HepG2 (cell line): ENCODE data around the gene MARCHF6. TPM values are rescaled to one million over a fixed set of nuclear protein-coding genes. Genes with fewer than 3 reads are reported as not detected.

Experiments
- CBX5 ChIP-seq: sonication (generic); formaldehyde crosslinking; IDR thresholded peaks from 2 replicates; pipeline ENCODE4 v1.4.0; 2020; ENCODE audit warnings: missing genetic modification reagents, borderline replicate concordance
- ELF3 ChIP-seq: IDR thresholded peaks from 2 replicates; pipeline ENCODE4 v1.6.1; 2016; ENCODE audit warnings: missing genetic modification reagents, missing compliant biosample characterization
- HDAC1 ChIP-seq: sonication (generic); formaldehyde crosslinking; IDR thresholded peaks from 2 replicates; pipeline ENCODE4 v1.5.1; 2020; ENCODE audit warnings: mild to moderate bottlenecking, missing genetic modification reagents
- HOXA9 ChIP-seq: sonication (generic); formaldehyde crosslinking; IDR thresholded peaks from 2 replicates; pipeline ENCODE4 v1.8.1; 2022; ENCODE audit warnings: missing genetic modification reagents, mild to moderate bottlenecking, moderate library complexity, borderline replicate concordance
- MEIS1 ChIP-seq: sonication (generic); formaldehyde crosslinking; IDR thresholded peaks from 2 replicates; pipeline ENCODE4 v1.9.0; 2021; ENCODE audit warnings: mild to moderate bottlenecking, missing genetic modification reagents, moderate library complexity, borderline replicate concordance
- PHF5A ChIP-seq: IDR thresholded peaks from one replicate; pipeline ENCODE4 v1.6.1; 2018; ENCODE audit warnings: low read depth, missing genetic modification reagents; ENCODE audit not compliant: unreplicated experiment
- PPARG ChIP-seq: conservative IDR thresholded peaks from 2 replicates; pipeline ENCODE4 v1.6.1; 2016; ENCODE audit warnings: missing biosample characterization, missing genetic modification reagents
- REL ChIP-seq: sonication (generic); formaldehyde crosslinking; conservative IDR thresholded peaks from 2 replicates; pipeline ENCODE4 v1.8.0; 2022; ENCODE audit warnings: mild to moderate bottlenecking, missing genetic modification reagents, moderate library complexity
- ZFP82 ChIP-seq: sonication (generic); formaldehyde crosslinking; IDR thresholded peaks from 2 replicates; pipeline ENCODE4 v1.5.1; 2020; ENCODE audit warnings: mild to moderate bottlenecking, missing genetic modification reagents, borderline replicate concordance
- ZNF124 ChIP-seq: sonication (generic); formaldehyde crosslinking; IDR thresholded peaks from 2 replicates; pipeline ENCODE4 v1.4.0; 2020; ENCODE audit warnings: missing genetic modification reagents
- ZNF24 ChIP-seq: fragments of 450-650 bp; IDR thresholded peaks from 2 replicates; pipeline ENCODE4 v1.6.1; 2017; ENCODE audit warnings: antibody characterized with exemption, mild to moderate bottlenecking
- ZNF256 ChIP-seq: sonication (generic); formaldehyde crosslinking; conservative IDR thresholded peaks from 2 replicates; pipeline ENCODE4 v1.4.0; 2020; ENCODE audit warnings: missing genetic modification reagents
- ZNF549 ChIP-seq: sonication (generic); formaldehyde crosslinking; IDR thresholded peaks from 2 replicates; pipeline ENCODE4 v1.5.0; 2020; ENCODE audit warnings: missing genetic modification reagents
- polyA plus RNA-seq, 8 experiments: library from polyadenylated mRNA; depleted of rRNA in 3 of 8; stranded (reverse) in 7 of 8; unstranded in 1 of 8; fragments of >200 nt; fragmentation: Illumina TruSeq in 4 of 8; extraction: Trizol in 4 of 8; gene quantifications; 2 replicates each; pipeline versions ENCODE4 v1.2.1 to v1.2.3, GENCODE V29; 2011 to 2016; ENCODE audit warnings: low read depth in 4 of 8, missing spikeins in 1 of 8, mixed read lengths in 1 of 8; ENCODE audit not compliant: insufficient read depth in 1 of 8
- total RNA-seq, 5 experiments: library from RNA; depleted of rRNA; stranded (reverse); fragments of >200 nt; fragmentation: Illumina TruSeq; extraction: Trizol; gene quantifications; 2 replicates each; pipeline ENCODE4 v1.2.3, GENCODE V29; 2016; ENCODE audit warnings: low read depth in 1 of 5
- TF ChIP-seq, protein P1 (sequence below): sonication (generic); formaldehyde crosslinking; IDR thresholded peaks from 2 replicates; pipeline ENCODE4 v1.4.0; 2020; ENCODE audit warnings: mild to moderate bottlenecking, low read depth, missing genetic modification reagents
- TF ChIP-seq, protein P2 (sequence below): IDR thresholded peaks from 2 replicates; pipeline ENCODE4 v1.6.1; 2016; ENCODE audit warnings: low read depth, control low read depth
- TF ChIP-seq, protein P3 (sequence below): IDR thresholded peaks from 2 replicates; pipeline ENCODE4 v1.6.1; 2016
- TF ChIP-seq, protein P4 (sequence below): sonication (generic); formaldehyde crosslinking; IDR thresholded peaks from 2 replicates; pipeline ENCODE4 v1.5.0; 2020; ENCODE audit warnings: mild to moderate bottlenecking, missing genetic modification reagents, borderline replicate concordance
- TF ChIP-seq, protein P5 (sequence below): sonication (generic); formaldehyde crosslinking; IDR thresholded peaks from 2 replicates; pipeline ENCODE4 v1.4.0; 2020; ENCODE audit warnings: missing genetic modification reagents, low read depth, mild to moderate bottlenecking, borderline replicate concordance
- TF ChIP-seq, protein P6 (sequence below): sonication (generic); formaldehyde crosslinking; IDR thresholded peaks from 2 replicates; pipeline ENCODE4 v1.4.0; 2020; ENCODE audit warnings: missing genetic modification reagents

The MARCHF6 gene
- total and polyA plus RNA-seq, 2 of the 13 experiments (the other 11 are each of a cell fraction or from before 2014, with no cell fraction given), result 48.6 to 107 TPM

DNA sequence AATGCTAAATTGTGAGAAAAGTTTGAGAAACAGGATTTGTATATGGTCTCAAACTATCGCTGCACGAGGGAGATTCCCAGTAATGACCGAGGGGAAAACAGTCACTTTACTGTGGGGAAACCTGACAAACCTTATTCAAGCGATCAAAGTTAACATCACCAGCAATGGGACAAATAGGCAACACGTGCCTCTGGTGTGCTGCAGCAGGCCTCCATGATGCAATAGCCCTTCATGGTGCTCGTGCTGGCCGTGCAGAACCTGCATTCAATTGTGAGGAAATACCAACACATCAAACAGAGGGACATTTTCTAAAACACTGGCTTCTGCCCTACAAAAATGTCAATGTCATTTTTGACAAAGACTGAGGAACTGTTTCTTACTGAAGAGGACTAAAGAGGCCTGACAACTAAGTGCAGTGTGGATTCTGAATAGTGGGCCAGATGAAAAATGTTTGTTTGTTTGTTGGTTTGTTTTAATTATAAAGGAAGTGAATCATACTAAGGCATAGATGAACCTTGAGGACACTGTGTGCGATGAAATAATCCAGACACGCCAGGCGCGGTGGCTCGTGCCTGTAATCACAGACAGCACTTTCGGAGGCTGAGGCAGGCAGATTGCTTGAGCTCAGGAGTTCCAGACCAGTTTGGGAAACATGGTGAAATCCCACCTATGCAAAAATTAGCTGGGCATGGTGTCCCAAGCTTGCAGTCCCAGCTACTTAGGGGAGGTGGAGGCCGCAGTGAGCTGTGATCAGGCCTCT lies 17.6 kb upstream of the MARCHF6 start (continued):
- TF ChIP-seq, protein P1, sequence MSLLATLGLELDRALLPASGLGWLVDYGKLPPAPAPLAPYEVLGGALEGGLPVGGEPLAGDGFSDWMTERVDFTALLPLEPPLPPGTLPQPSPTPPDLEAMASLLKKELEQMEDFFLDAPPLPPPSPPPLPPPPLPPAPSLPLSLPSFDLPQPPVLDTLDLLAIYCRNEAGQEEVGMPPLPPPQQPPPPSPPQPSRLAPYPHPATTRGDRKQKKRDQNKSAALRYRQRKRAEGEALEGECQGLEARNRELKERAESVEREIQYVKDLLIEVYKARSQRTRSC (CRISPR knock-in tag), result no peak
- no peak for TF ChIP-seq PHF5A (CRISPR knock-in tag)
- TF ChIP-seq ZFP82, result no peak
- no peak for TF ChIP-seq ZNF24
- no peak for TF ChIP-seq PPARG (CRISPR knock-in tag)
- 0 out of 2 replicates have a peak, but pooled peaks have one; percentile 29 for TF ChIP-seq ELF3
- TF ChIP-seq, protein P2, sequence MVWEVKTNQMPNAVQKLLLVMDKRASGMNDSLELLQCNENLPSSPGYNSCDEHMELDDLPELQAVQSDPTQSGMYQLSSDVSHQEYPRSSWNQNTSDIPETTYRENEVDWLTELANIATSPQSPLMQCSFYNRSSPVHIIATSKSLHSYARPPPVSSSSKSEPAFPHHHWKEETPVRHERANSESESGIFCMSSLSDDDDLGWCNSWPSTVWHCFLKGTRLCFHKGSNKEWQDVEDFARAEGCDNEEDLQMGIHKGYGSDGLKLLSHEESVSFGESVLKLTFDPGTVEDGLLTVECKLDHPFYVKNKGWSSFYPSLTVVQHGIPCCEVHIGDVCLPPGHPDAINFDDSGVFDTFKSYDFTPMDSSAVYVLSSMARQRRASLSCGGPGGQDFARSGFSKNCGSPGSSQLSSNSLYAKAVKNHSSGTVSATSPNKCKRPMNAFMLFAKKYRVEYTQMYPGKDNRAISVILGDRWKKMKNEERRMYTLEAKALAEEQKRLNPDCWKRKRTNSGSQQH, result no peak
- TF ChIP-seq HDAC1 (CRISPR knock-in tag), result no peak
- TF ChIP-seq, protein P3, sequence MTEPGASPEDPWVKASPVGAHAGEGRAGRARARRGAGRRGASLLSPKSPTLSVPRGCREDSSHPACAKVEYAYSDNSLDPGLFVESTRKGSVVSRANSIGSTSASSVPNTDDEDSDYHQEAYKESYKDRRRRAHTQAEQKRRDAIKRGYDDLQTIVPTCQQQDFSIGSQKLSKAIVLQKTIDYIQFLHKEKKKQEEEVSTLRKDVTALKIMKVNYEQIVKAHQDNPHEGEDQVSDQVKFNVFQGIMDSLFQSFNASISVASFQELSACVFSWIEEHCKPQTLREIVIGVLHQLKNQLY (CRISPR knock-in tag), result peak; percentile 82
- no peak for TF ChIP-seq ZNF549 (CRISPR knock-in tag)
- TF ChIP-seq, protein P4, sequence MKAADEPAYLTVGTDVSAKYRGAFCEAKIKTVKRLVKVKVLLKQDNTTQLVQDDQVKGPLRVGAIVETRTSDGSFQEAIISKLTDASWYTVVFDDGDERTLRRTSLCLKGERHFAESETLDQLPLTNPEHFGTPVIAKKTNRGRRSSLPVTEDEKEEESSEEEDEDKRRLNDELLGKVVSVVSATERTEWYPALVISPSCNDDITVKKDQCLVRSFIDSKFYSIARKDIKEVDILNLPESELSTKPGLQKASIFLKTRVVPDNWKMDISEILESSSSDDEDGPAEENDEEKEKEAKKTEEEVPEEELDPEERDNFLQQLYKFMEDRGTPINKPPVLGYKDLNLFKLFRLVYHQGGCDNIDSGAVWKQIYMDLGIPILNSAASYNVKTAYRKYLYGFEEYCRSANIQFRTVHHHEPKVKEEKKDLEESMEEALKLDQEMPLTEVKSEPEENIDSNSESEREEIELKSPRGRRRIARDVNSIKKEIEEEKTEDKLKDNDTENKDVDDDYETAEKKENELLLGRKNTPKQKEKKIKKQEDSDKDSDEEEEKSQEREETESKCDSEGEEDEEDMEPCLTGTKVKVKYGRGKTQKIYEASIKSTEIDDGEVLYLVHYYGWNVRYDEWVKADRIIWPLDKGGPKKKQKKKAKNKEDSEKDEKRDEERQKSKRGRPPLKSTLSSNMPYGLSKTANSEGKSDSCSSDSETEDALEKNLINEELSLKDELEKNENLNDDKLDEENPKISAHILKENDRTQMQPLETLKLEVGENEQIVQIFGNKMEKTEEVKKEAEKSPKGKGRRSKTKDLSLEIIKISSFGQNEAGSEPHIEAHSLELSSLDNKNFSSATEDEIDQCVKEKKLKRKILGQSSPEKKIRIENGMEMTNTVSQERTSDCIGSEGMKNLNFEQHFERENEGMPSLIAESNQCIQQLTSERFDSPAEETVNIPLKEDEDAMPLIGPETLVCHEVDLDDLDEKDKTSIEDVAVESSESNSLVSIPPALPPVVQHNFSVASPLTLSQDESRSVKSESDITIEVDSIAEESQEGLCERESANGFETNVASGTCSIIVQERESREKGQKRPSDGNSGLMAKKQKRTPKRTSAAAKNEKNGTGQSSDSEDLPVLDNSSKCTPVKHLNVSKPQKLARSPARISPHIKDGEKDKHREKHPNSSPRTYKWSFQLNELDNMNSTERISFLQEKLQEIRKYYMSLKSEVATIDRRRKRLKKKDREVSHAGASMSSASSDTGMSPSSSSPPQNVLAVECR (CRISPR knock-in tag), result peak; percentile 40; the same call in 1 of the 2 replicates
- no peak for TF ChIP-seq REL
- no peak for TF ChIP-seq HOXA9
- TF ChIP-seq, protein P5, sequence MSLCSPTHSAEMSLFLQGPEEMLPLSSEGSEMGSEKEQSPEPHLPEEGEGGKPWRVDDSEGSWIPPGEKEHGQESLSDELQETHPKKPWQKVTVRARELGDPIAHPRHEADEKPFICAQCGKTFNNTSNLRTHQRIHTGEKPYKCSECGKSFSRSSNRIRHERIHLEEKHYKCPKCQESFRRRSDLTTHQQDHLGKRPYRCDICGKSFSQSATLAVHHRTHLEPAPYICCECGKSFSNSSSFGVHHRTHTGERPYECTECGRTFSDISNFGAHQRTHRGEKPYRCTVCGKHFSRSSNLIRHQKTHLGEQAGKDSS, result no peak
- TF ChIP-seq MEIS1 (CRISPR knock-in tag), result no peak
- 0 out of 2 replicates have a peak, but pooled peaks have one; percentile 42 for TF ChIP-seq CBX5 (CRISPR knock-in tag)
- TF ChIP-seq ZNF256 (CRISPR knock-in tag), result no peak
- TF ChIP-seq ZNF124 (CRISPR knock-in tag), result no peak
- TF ChIP-seq, protein P6, sequence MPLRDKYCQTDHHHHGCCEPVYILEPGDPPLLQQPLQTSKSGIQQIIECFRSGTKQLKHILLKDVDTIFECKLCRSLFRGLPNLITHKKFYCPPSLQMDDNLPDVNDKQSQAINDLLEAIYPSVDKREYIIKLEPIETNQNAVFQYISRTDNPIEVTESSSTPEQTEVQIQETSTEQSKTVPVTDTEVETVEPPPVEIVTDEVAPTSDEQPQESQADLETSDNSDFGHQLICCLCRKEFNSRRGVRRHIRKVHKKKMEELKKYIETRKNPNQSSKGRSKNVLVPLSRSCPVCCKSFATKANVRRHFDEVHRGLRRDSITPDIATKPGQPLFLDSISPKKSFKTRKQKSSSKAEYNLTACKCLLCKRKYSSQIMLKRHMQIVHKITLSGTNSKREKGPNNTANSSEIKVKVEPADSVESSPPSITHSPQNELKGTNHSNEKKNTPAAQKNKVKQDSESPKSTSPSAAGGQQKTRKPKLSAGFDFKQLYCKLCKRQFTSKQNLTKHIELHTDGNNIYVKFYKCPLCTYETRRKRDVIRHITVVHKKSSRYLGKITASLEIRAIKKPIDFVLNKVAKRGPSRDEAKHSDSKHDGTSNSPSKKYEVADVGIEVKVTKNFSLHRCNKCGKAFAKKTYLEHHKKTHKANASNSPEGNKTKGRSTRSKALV (CRISPR knock-in tag), result 0 out of 2 replicates have a peak, but pooled peaks have one; percentile 22
